HT1080 (cell line): ENCODE data around the gene HPD. TPM values are rescaled to one million over a fixed set of nuclear protein-coding genes. Genes with fewer than 3 reads are reported as not detected.

ENCODE experiments used
- small RNA-seq: library from RNA; depleted of rRNA; stranded (forward); fragments of <200 nt; gene quantifications from one replicate; pipeline ENCODE3, GENCODE V24; 2014
- total RNA-seq: library from RNA; depleted of rRNA; stranded (reverse); fragments of >200 nt; shearing (Covaris generic); gene quantifications from 2 replicates; pipeline ENCODE4 v1.2.3, GENCODE V29; 2014; rRNA removed

Gene HPD
- total RNA-seq, 1 experiment from 2014 or later, result 0.47 TPM

Small RNAs within 50 kb of the gene (small RNA-seq; reads per million reads assigned to genes)
- gene AC069503.3 (not detected), gene RF00017 (not detected), gene RNU7-170P (not detected)

Other genes with a start within 250 kb of the HPD start
- 18.1 and 31.8 TPM in 2 replicates for gene ORAI1, start 232.3 kb downstream of the HPD start, total RNA-seq
- gene MORN3, start 189.2 kb downstream of the HPD start, total RNA-seq, result 0.08 and 0.33 TPM in 2 replicates
- gene TMEM120B, start 146.1 kb downstream of the HPD start, total RNA-seq, result 9.6 and 12.0 TPM in 2 replicates
- gene RHOF, start 65.2 kb downstream of the HPD start, total RNA-seq, result 31.4 and 39.9 TPM in 2 replicates
- 2.8 and 5.0 TPM in 2 replicates for gene SETD1B, start 54.9 kb downstream of the HPD start, total RNA-seq
- 162 and 183 TPM in 2 replicates for gene PSMD9, start 29.9 kb upstream of the HPD start, total RNA-seq
- gene CFAP251, start 59.7 kb upstream of the HPD start, total RNA-seq, result 10.5 and 11.2 TPM in 2 replicates
- gene BCL7A, start 163.0 kb upstream of the HPD start, total RNA-seq, result 7.2 and 10.3 TPM in 2 replicates
- gene MLXIP, start 219.9 kb upstream of the HPD start, total RNA-seq, result 7.8 and 10.9 TPM in 2 replicates